Measurements from ENCODE around the gene SNAPC4.
"Not testable (repeated sequence)": the region's sequence is repeated elsewhere in the genome, so short reads cannot be mapped to it uniquely, and the experiment has no call there.

SNAPC4 gene

DNA sequence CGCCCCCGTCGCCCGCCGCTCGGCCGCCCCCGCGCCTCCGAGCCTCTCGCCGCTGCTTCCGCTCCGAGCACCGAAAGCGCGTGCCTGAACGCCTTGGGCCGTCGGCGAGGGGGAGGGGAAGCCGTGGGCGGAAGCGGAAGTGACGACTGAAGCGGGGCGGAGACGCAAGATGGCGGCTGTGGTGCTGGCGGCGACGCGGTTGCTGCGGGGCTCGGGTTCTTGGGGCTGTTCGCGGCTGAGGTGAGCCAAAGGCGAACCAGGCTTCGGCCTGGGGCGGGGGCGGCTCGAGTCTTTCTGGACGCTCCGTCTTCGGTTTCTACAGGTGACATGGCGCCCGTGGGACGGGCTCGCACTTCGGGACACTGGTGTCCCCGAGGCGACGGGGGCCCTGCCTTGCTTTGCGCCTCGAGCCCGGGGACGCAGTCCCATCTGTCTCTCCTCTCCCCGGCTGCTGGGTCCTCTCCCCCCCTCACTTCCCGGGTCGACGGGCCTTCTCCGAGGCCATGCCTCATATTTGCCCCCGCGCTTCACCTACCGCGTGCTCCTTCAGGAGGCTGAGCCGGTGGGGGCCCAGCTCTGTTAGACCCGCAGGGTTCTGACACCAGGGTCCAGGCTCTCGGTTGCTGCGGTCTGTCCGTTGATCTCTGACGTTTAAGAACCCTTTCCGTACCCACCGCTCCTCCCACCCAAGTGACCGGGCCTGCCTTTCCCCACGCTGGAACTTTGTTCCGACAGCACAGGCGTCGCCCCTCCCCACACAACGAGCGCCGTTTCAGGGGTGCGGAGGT lies 10.7 kb upstream of the SNAPC4 start, which contains the start of the genes ENTR1 and PMPCA:
TSS of gene ENTR1 (minus strand) at position 115 of the 788 bp plus-strand sequence. CDS start 217 bp downstream, outside the sequence.
TSS of gene PMPCA (plus strand) at position 159 of the 788 bp plus-strand sequence. CDS start at position 170, 11 bp downstream.
- in situ Hi-C loops (cut with MboI; ENCODE audit: low sequenced_read_pairs, unreplicated experiment), result no loop called here
- TF ChIP-seq, protein P1, sequence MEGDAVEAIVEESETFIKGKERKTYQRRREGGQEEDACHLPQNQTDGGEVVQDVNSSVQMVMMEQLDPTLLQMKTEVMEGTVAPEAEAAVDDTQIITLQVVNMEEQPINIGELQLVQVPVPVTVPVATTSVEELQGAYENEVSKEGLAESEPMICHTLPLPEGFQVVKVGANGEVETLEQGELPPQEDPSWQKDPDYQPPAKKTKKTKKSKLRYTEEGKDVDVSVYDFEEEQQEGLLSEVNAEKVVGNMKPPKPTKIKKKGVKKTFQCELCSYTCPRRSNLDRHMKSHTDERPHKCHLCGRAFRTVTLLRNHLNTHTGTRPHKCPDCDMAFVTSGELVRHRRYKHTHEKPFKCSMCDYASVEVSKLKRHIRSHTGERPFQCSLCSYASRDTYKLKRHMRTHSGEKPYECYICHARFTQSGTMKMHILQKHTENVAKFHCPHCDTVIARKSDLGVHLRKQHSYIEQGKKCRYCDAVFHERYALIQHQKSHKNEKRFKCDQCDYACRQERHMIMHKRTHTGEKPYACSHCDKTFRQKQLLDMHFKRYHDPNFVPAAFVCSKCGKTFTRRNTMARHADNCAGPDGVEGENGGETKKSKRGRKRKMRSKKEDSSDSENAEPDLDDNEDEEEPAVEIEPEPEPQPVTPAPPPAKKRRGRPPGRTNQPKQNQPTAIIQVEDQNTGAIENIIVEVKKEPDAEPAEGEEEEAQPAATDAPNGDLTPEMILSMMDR (IDR thresholded peaks at IDR 0.05; ENCODE audit: borderline replicate concordance, control extremely low read depth, extremely low read depth, insufficient read depth, missing control alignments), result no peak

DNA sequence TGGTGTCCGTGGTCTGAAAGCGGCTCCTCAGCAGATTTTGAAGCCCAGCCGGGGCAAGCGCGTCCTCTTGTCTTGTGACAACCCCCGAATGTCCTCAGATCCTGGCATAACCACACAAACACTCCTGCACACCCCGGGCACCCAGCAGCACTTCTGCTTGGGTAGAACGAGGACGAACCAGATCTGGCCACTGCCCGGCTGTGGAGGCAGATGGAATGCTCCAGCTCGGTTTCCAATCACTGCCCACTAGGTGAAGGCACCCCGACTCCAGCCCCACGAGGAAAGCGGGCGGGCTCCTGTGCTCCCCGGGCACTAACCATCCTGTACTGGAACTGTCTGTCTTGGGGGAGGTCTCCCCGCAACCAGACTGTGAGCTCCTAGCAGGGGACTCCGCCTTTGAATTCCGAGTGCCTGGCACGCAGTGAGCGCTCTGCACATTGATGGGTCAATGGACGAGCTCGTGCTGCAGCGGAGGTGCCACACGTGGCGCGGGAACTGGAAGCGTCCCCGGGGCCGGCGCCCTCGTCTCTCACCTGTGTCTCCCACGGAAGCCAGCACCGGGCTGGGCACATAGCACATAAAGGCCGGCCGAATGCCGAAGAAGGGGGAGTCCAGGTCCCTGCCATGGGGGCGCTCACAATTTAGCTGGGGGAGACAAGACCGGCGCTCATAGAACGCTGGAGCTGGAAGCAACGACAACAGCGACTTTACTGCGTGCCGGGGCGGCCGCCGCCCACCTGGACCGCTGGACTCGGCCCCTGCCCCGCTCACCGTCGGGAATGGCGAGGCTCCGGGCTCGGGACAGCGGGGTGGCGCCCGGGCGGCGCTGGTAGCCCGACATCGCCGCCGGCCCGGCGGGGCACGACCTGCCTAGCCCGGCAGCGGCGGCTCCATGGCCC lies 9.8 kb upstream of the SNAPC4 start:
- DNase-seq (ENCODE audit: low spot score), result peak; percentile 69
- in situ Hi-C loops (cut with MboI; ENCODE audit: low sequenced_read_pairs, unreplicated experiment), result no loop called here
- TF ChIP-seq, protein P1 (IDR thresholded peaks at IDR 0.05; ENCODE audit: borderline replicate concordance, control extremely low read depth, extremely low read depth, insufficient read depth, missing control alignments), result no peak

More for the DNA sequence above, 10.7 kb upstream of the SNAPC4 start, which contains the start of the genes ENTR1 and PMPCA:
- DNase-seq (ENCODE audit: low spot score), result peak; percentile 99

DNA sequence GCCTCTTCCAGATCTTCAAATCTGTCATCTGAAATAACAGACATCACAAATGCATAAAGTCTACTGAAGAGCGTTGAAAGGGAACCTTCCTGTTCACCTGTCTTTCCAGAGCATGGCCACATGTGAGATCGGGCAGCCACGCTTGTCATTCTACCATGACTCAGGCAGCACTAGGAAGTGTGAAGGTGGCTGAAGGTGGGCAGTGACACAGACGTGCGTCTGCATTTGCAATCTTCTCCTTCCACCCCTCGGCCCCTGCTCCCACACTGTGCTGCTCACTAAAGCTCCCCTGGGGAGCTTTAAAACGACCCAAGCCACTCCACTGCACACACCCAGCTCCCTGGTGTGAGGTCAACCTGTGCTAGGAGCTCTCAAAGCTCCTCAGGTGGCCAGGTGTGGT lies 7.9 kb upstream of the SNAPC4 start:
- in situ Hi-C loops (cut with MboI; ENCODE audit: low sequenced_read_pairs, unreplicated experiment), result no loop called here

DNA sequence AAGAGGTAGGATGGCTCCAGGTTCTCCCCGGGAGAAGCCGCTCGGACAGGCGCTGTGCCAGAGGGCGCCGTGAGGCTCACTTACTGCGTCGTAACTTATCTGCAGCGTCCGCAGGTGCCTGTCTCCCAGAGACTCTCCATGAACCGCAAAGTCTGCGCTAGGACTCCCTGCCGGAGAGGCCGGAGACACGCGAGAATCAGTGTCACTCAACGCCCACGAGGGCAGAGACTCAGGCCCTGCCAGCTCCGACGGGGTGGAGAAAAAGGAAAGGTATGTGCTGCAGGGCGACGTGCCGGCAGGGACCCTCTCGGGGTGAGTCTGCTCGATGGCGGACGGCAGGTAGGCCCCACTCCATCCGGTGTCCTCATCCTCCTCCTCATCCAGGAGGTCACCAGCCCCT lies 7.1 kb upstream of the SNAPC4 start:
- DNase-seq (ENCODE audit: low spot score); in situ Hi-C loops (cut with MboI; ENCODE audit: low sequenced_read_pairs, unreplicated experiment): not testable (repeated sequence)

More for the DNA sequence above, 7.9 kb upstream of the SNAPC4 start:
- TF ChIP-seq, protein P1 (IDR thresholded peaks at IDR 0.05; ENCODE audit: borderline replicate concordance, control extremely low read depth, extremely low read depth, insufficient read depth, missing control alignments), result no peak
- no peak for DNase-seq (ENCODE audit: low spot score)

DNA sequence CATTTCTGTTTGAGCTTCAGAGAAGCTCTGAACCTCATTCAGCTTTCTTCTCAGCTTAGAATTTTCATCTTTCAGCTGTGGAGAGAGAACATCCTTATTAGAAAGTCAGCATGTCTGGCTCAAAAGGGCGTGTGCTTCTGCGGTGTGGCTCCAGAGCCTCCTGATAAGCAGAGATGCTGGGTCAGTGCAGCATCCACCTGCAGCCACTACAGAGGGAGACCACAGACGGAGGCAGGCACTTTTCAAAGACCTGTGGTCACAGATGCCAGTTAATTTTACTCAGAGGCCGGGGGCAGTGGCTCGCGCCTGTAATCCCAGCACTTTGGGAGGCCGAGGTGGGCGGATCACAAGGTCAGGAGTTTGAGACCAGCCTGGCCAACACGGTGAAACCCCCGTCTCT lies 5.9 kb upstream of the SNAPC4 start:
- in situ Hi-C loops (cut with MboI; ENCODE audit: low sequenced_read_pairs, unreplicated experiment); DNase-seq (ENCODE audit: low spot score): not testable (repeated sequence)

DNA sequence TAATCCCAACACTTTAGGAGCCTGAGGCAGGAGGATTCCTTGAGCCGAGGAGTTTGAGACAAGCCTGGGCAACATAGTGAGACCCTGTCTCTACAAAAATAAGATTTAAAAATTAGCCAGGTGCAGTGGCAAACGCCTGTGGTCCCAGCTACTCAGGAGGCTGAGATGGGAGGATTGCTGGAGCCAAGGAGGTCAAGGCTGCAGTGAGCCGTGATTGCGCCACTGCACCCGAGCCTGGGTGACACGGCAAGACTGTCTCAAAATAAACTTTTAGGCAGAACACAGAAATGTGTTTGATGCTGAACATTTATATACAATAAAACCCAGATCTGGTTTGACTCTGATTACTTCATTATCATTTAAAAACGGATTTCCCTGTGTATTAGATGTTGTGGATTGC lies 5.5 kb upstream of the SNAPC4 start:
- no peak for DNase-seq (ENCODE audit: low spot score)
- TF ChIP-seq, protein P1 (IDR thresholded peaks at IDR 0.05; ENCODE audit: borderline replicate concordance, control extremely low read depth, extremely low read depth, insufficient read depth, missing control alignments), result no peak
- in situ Hi-C loops (cut with MboI; ENCODE audit: low sequenced_read_pairs, unreplicated experiment), result no loop called here

DNA sequence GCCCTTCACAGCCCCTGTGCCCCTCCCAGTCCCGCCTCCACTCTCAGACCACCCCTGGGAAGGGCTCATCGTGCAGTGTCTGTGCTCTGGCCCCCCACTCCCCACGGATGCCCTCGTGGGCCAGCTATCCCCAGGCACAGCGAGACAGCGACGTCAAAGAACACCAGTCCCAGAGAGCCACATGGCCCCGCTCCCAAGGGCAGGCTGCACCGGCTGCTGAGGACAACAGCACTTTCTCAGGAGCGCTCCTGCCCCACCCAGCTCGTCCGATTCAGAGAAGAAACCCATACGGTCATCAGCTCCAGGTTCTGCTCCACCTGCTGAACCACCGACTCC lies 4.8 kb upstream of the SNAPC4 start:
- TF ChIP-seq, protein P1 (IDR thresholded peaks at IDR 0.05; ENCODE audit: borderline replicate concordance, control extremely low read depth, extremely low read depth, insufficient read depth, missing control alignments), result no peak

More for the DNA sequence above, 4.8 kb upstream of the SNAPC4 start:
- in situ Hi-C loops (cut with MboI; ENCODE audit: low sequenced_read_pairs, unreplicated experiment), result no loop called here
- DNase-seq (ENCODE audit: low spot score), result no peak
